ENCODE data around the gene DENND1A.

The DENND1A gene

DNA sequence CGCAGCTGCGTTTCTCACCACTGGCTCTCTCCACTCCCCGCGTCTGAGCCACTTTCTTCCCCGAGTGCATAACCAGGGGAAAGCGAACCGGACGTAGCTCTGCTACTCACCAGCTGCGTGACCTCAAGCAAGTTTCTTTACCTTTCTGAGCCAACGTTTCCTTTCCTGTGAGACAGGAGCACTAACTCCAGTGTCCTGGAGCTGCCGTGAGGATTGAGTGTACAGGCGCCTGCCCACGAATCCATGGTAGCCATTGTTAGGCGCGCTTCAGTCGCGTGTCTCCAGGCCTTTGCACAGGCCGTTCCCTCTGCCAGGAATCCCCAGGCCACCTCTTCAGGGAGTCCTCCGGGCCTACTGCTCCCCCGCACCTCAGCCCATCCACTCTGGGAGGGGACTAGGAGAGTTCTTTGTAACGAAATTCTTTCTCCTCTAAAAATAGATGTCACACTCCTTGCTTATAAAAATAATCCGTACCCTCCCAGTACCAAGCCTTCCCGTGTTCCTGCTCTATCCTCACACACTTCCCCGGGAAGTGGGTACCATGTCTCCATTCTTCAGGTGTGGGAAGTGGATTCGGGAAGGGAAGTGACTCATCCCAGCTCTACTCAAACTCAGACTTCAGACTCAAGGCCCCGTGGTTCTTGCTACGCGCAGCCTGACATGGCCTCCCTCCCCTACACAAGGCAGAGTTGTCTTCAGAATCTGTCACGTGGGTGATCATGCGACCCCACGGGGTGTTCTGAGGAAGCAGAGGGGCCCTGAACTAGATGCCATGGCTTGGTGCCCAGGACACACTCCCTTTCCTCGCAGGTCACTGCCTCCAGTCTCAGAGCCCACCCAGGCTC, 590.0 kb downstream of the DENND1A start:
- no peak for DNase-seq (ENCODE audit: extremely low read depth, low read depth)
- TF ChIP-seq, protein P1, sequence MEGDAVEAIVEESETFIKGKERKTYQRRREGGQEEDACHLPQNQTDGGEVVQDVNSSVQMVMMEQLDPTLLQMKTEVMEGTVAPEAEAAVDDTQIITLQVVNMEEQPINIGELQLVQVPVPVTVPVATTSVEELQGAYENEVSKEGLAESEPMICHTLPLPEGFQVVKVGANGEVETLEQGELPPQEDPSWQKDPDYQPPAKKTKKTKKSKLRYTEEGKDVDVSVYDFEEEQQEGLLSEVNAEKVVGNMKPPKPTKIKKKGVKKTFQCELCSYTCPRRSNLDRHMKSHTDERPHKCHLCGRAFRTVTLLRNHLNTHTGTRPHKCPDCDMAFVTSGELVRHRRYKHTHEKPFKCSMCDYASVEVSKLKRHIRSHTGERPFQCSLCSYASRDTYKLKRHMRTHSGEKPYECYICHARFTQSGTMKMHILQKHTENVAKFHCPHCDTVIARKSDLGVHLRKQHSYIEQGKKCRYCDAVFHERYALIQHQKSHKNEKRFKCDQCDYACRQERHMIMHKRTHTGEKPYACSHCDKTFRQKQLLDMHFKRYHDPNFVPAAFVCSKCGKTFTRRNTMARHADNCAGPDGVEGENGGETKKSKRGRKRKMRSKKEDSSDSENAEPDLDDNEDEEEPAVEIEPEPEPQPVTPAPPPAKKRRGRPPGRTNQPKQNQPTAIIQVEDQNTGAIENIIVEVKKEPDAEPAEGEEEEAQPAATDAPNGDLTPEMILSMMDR (IDR thresholded peaks at IDR 0.05; ENCODE audit: low read depth, low read length), result no peak

DNA sequence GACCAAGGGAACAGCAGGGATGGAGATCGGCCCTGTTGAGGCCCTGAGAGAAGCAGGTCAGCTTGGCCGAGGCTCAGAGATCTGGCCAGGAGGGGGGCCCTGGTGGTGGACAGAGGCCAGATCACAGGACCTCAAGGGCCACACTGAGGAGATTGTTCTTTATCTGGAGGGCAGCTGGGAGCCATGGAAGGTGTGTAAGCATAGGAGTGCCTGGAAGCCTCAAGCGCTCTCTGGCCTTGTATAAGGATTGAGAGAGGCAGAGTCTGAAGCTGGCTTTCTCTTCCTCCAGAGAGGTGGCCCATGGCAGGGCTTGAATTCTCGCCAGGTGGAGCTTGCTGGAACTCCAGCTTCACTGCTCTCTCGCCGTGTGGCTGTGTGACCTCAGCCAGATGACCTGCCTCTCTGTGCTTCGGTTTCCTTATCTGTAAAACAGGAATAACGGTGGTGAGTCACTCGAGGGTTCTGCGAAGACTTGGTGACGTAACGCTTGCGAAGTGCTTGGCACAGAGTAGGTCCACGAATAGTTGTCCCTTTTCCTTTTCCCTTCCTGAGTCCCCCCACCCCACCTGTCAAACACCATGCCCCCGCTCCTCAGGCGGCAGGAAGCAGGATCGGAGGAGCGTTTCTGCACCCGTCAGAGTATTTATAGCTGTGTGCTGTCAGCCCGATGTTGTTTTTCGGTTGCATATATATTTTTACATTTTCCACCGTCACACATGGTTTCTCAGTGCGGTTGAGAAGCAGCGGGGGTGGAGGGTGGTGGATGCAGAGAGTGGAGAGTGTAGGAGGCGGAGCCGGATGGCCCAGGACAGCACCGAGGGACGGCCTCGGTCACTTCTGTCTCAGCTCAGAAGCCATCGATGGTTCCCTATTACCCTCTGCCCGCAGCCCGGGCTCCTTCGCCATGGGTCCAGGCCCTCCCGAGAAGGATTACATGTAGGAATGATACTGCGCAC, 590.9 kb downstream of the DENND1A start:
- TF ChIP-seq, protein P1 (IDR thresholded peaks at IDR 0.05; ENCODE audit: low read depth, low read length), result no peak
- no peak for DNase-seq (ENCODE audit: extremely low read depth, low read depth)

GRCh38 chr9:123337971-123338370, 592.0 kb downstream of the DENND1A start:
- TF ChIP-seq, protein P1 (IDR thresholded peaks at IDR 0.05; ENCODE audit: low read depth, low read length), result no peak
- no peak for DNase-seq (ENCODE audit: extremely low read depth, low read depth)

- no peak for DNase-seq (ENCODE audit: extremely low read depth, low read depth)
- TF ChIP-seq, protein P1 (IDR thresholded peaks at IDR 0.05; ENCODE audit: low read depth, low read length), result no peak
Observed at GRCh38 chr9:123336959-123337358, 593.0 kb downstream of the DENND1A start.

DNA sequence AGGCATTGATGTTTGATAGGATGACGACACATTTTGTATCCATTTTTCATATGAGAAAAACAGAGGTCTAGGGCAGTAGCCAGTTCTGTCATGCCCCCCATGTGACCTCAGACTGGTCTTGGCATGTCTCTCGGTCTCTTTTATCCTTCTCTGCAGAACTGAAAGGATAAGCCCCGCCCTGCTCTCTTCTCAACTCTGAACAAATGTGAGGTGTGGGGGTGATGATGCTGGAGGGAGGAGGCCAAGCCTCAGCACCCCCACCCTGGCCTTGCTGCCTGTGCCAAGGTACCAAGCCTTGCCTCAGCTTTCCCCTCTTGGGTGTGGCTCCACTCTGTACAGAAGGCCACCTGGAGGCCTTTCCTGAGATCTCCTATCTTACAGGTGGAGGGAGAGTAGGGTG, 593.5 kb downstream of the DENND1A start:
- DNase-seq (ENCODE audit: extremely low read depth, low read depth), result no peak
- TF ChIP-seq, protein P1 (IDR thresholded peaks at IDR 0.05; ENCODE audit: low read depth, low read length), result no peak

- TF ChIP-seq, protein P1 (IDR thresholded peaks at IDR 0.05; ENCODE audit: low read depth, low read length), result no peak
- DNase-seq (ENCODE audit: extremely low read depth, low read depth), result no peak
Observed at GRCh38 chr9:123335986-123336329, 594.0 kb downstream of the DENND1A start.
